Right lobe of liver (tissue), 6 donors: ENCODE measurements around the gene SH3GL3. TPM values are rescaled to one million over a fixed set of nuclear protein-coding genes. Genes with fewer than 3 reads are reported as not detected.

ENCODE experiments used
- ATAC-seq, 4 donors: fragments of 200-7000 bp; cut with Tn5 transposase; one replicate each; pipeline ENCODE4 v1.9.1; 2020; ENCODE audit warnings: mild to moderate bottlenecking in 4 of 4, moderate library complexity in 4 of 4
- DNase-seq, 3 donors: peaks; one replicate each; pipeline ENCODE4 v3.0.0-alpha.2; 2020
- H3K27ac ChIP-seq, 3 donors: fragments of 200-600 bp; one replicate each; pipeline ENCODE4 v1.8.0; 2022
- H3K27me3 ChIP-seq, 2 donors: fragments of 200-600 bp; one replicate each; pipeline ENCODE4 v1.8.0; 2022
- H3K36me3 ChIP-seq, 4 donors: fragments of 200-600 bp; sonication (generic) in 1 of 4; one replicate each; pipeline versions ENCODE4 v1.5.1 to v1.8.0; 2017 to 2022; ENCODE audit warnings: control low read depth in 1 of 4
- H3K4me1 ChIP-seq, 4 donors: fragments of 200-600 bp; sonication (generic) in 1 of 4; one replicate each; pipeline versions ENCODE4 v1.5.1 to v1.8.0; 2017 to 2022; ENCODE audit warnings: control low read depth in 1 of 4
- H3K4me3 ChIP-seq, 3 donors: fragments of 200-600 bp; one replicate each; pipeline ENCODE4 v1.8.0; 2022
- H3K9me3 ChIP-seq, 4 donors: fragments of 200-600 bp; sonication (generic) in 1 of 4; one replicate each; pipeline versions ENCODE4 v1.5.1 to v1.8.0; 2017 to 2022; ENCODE audit warnings: control low read depth in 1 of 4
- CTCF ChIP-seq, 4 donors: fragments of 200-600 bp in 3 of 4; fragments of 450-650 bp in 1 of 4; IDR thresholded peaks; one replicate each; pipeline versions ENCODE4 v1.5.1 to v1.8.0; 2016 to 2022; ENCODE audit warnings: antibody characterized with exemption in 4 of 4, mild to moderate bottlenecking in 2 of 4
- POLR2A ChIP-seq: fragments of 450-650 bp; IDR thresholded peaks from one replicate; pipeline ENCODE4 v1.6.1; 2017; ENCODE audit warnings: antibody characterized with exemption, mild to moderate bottlenecking
- WGBS: methylation state at CpG from one replicate; pipeline ENCODE4 v1.1.6; 2018; ENCODE audit warnings: low coverage, low lambda C conversion rate; ENCODE audit not compliant: insufficient coverage; ENCODE audit errors: missing lambda C conversion rate; 5-methylcytosine and 5-hydroxymethylcytosine counted together
- intact Hi-C, 2 donors: fragments of 100-400 bp; cut with DNase I; formaldehyde crosslinking; loops; one replicate each; pipeline versions ENCODE4 v1.11.2 to v1.14.1; 2022
- total RNA-seq, 6 experiments: library from RNA; depleted of rRNA in 2 of 6; stranded (reverse); fragments of >200 nt in 2 of 6; fragmentation: NEBNext Ultra II Directional in 3 of 6; extraction: Animal tissue kit (Norgen Biotek cat#: 25700) in 3 of 6; gene quantifications; one replicate each; pipeline versions ENCODE4 v1.1.0 to v1.2.4, GENCODE V29; 2016 to 2023
- donor health status: DM: no; HTN: yes; CAD: no.
- donor health status: DM: no; HTN: no; CAD: no.
- donor health status: DM: no; HTN: no; CAD: no.
- donor health status: DM: no; HTN: yes; CAD: no.
- donor health status: DM: no; HTN: yes; CAD: no.

The SH3GL3 gene
- total RNA-seq, 6 experiments from 2014 or later, result not detected

- DNase-seq, result no peak
- Histone ChIP-seq H3K27me3 (no peaks in the 10 kb centered on the region), H3K27ac (no peak overlapping the region), H3K36me3 (no peaks in the 10 kb centered on the region), H3K4me1 (no peaks in the 10 kb centered on the region), H3K4me3 (no peak overlapping the region), H3K9me3 (no peaks in the 10 kb centered on the region)
- WGBS, result 84% methylated on average over 4 of the region's 4 CpGs
- no peak for TF ChIP-seq CTCF (IDR thresholded peaks at IDR 0.05)
- no peak for TF ChIP-seq POLR2A
- intact Hi-C loops, result no loop called here
- no peak for ATAC-seq
Measured at GRCh38 chr15:83582381-83582780, 135.2 kb downstream of the SH3GL3 start.

GRCh38 chr15:83585601-83586335 lies 138.6 kb downstream of the SH3GL3 start:
- no peaks in the 10 kb centered on the region for H3K9me3 ChIP-seq
- ATAC-seq, result no peak
- no peak overlapping the region for H3K27ac ChIP-seq
- intact Hi-C loops, result no loop called here
- H3K36me3 ChIP-seq, result no peaks in the 10 kb centered on the region
- H3K4me3 ChIP-seq, result no peak overlapping the region
- no peaks in the 10 kb centered on the region for H3K4me1 ChIP-seq
- TF ChIP-seq POLR2A (no peak), CTCF (IDR thresholded peaks at IDR 0.05) (no peak)
- no peaks in the 10 kb centered on the region for H3K27me3 ChIP-seq
- WGBS, result 59% methylated on average over 5 of the region's 5 CpGs
- no peak for DNase-seq

GRCh38 chr15:83587091-83587490 lies 139.9 kb downstream of the SH3GL3 start:
- 69% methylated on average over 3 of the region's 3 CpGs for WGBS
- intact Hi-C loops, result no loop called here

GRCh38 chr15:83588441-83588840 lies 141.3 kb downstream of the SH3GL3 start:
- no peak for TF ChIP-seq POLR2A
- TF ChIP-seq CTCF (IDR thresholded peaks at IDR 0.05), result no peak
- intact Hi-C loops, result no loop called here
- ATAC-seq (no peak), DNase-seq (no peak)
- Histone ChIP-seq H3K4me3 (no peak overlapping the region), H3K36me3 (no peaks in the 10 kb centered on the region), H3K27ac (no peak overlapping the region), H3K4me1 (no peaks in the 10 kb centered on the region), H3K9me3 (no peaks in the 10 kb centered on the region), H3K27me3 (no peaks in the 10 kb centered on the region)
- WGBS, result 65% methylated on average over 3 of the region's 5 CpGs

More at GRCh38 chr15:83587091-83587490, 139.9 kb downstream of the SH3GL3 start:
- no peak for DNase-seq
- Histone ChIP-seq H3K36me3 (no peaks in the 10 kb centered on the region), H3K4me1 (no peaks in the 10 kb centered on the region), H3K4me3 (no peak overlapping the region), H3K27me3 (no peaks in the 10 kb centered on the region), H3K27ac (no peak overlapping the region), H3K9me3 (no peaks in the 10 kb centered on the region)
- no peak for ATAC-seq
- no peak for TF ChIP-seq CTCF (IDR thresholded peaks at IDR 0.05)
- no peak for TF ChIP-seq POLR2A
